ENCODE measurements around the gene CPSF7. TPM values are rescaled to one million over a fixed set of nuclear protein-coding genes. Genes with fewer than 3 reads are reported as not detected.

CPSF7 gene
- total RNA-seq, 1 donor from 2014 or later = 69.8 TPM

DNA sequence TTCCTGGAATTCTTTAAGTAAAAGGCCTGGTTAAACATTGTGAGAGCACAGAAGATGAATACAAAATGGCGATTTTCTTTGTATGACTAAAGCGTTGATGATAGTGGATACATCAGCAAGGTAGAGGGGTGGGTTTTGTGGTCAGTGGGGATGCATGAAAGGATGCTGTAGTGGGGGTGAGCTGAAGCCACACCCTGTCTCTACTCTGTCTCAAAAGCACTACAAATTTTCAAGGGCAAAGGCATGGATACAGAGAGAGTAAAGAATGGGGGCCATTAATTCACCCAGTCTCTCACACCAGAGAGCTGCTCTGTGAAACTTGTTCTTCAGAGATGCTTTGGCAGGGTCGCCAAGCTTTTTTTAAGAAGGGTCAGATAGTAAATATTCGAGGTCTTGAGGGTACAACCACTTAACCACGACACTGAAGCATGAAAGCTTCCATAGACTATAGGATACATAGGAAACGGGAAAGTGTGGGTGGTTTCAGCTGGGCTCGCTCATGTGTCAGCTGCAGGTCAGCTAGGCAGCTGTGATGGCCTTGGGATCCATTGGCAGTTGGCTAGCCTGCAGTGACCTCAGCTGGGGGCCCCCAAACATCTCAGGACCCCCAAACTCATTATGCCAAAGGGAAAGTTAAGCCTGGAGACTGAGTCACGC, 59.3 kb downstream of the CPSF7 start:
- no peak for TF ChIP-seq CTCF (IDR thresholded peaks at IDR 0.05)
- H3K27ac ChIP-seq = peak overlapping the region; percentile 44
- DNase-seq (no peak), ATAC-seq (no peak)
- no peaks in the 10 kb centered on the region for H3K9me3 ChIP-seq
- peaks cover 11% of the 10 kb centered on the region for H3K4me1 ChIP-seq
- H3K27me3 ChIP-seq (ENCODE audit: low read depth) = no peaks in the 10 kb centered on the region
- H3K4me3 ChIP-seq = no peak overlapping the region
- intact Hi-C loops (cut with DNase I) = no loop called here
- peaks cover 62% of the 10 kb centered on the region for H3K36me3 ChIP-seq

- Histone ChIP-seq H3K9me3 (no peaks in the 10 kb centered on the region), H3K27me3 (ENCODE audit: low read depth) (no peaks in the 10 kb centered on the region), H3K36me3 (peaks cover 64% of the 10 kb centered on the region), H3K4me3 (no peak overlapping the region), H3K27ac (peak overlapping the region; percentile 44), H3K4me1 (peaks cover 11% of the 10 kb centered on the region)
- intact Hi-C loops (cut with DNase I) = no loop called here
- TF ChIP-seq CTCF (IDR thresholded peaks at IDR 0.05) = no peak
- DNase-seq (no peak), ATAC-seq (peak; percentile 80 to 90)
These were observed 60.1 kb downstream of the CPSF7 start for GRCh38 chr11:61369372-61370348.

DNA sequence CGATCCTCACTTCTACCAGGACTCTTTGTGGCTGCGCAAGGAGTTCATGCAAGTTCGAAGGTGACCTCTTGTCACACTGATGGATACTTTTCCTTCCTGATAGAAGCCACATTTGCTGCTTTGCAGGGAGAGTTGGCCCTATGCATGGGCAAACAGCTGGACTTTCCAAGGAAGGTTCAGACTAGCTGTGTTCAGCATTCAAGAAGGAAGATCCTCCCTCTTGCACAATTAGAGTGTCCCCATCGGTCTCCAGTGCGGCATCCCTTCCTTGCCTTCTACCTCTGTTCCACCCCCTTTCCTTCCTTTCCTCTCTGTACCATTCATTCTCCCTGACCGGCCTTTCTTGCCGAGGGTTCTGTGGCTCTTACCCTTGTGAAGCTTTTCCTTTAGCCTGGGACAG, 61.1 kb downstream of the CPSF7 start:
- peaks cover 14% of the 10 kb centered on the region for H3K4me1 ChIP-seq
- no peaks in the 10 kb centered on the region for H3K27me3 ChIP-seq (ENCODE audit: low read depth)
- peaks cover 71% of the 10 kb centered on the region for H3K36me3 ChIP-seq
- intact Hi-C loops (cut with DNase I) = no loop called here
- no peak overlapping the region for H3K4me3 ChIP-seq
- H3K27ac ChIP-seq = no peak overlapping the region
- ATAC-seq (no peak), DNase-seq (no peak)
- H3K9me3 ChIP-seq = no peaks in the 10 kb centered on the region
- TF ChIP-seq CTCF (IDR thresholded peaks at IDR 0.05) = no peak

DNA sequence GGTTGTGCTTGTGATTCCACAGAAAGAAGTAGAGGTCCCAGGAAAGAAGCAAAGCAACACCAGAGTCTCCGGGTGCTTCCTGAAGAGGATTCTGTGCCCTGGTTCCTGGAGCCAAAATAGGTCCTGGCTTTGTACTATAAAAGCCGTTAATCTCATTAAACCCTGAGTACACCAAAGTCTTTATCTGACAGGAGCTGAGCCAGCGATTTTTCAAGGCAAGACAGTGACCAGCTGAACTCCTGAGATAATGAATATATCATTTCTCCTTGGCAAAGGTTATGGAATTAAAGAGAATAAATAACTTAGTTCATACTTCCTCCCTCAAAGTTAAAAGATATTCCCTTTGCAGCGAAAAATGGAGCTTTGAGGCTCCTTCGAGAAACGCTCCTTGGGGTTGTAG, 62.4 kb downstream of the CPSF7 start:
- Histone ChIP-seq H3K36me3 (peaks cover 71% of the 10 kb centered on the region), H3K27me3 (ENCODE audit: low read depth) (no peaks in the 10 kb centered on the region), H3K4me1 (peaks cover 25% of the 10 kb centered on the region), H3K27ac (no peak overlapping the region), H3K9me3 (no peaks in the 10 kb centered on the region), H3K4me3 (no peak overlapping the region)
- DNase-seq (no peak), ATAC-seq (no peak)
- intact Hi-C loops (cut with DNase I) = no loop called here
- no peak for TF ChIP-seq CTCF (IDR thresholded peaks at IDR 0.05)

GRCh38 chr11:61364012-61364675, 65.6 kb downstream of the CPSF7 start:
- no peaks in the 10 kb centered on the region for H3K9me3 ChIP-seq
- peaks cover 35% of the 10 kb centered on the region for H3K4me1 ChIP-seq
- H3K27me3 ChIP-seq (ENCODE audit: low read depth) = no peaks in the 10 kb centered on the region
- no peak overlapping the region for H3K27ac ChIP-seq
- TF ChIP-seq CTCF (IDR thresholded peaks at IDR 0.05) = no peak
- H3K4me3 ChIP-seq = no peak overlapping the region
- DNase-seq (no peak), ATAC-seq (no peak)
- H3K36me3 ChIP-seq = peaks cover 52% of the 10 kb centered on the region
- intact Hi-C loops (cut with DNase I) = no loop called here

Data from lower lobe of right lung (tissue), 2 donors.